HEK293T (cell line): ENCODE results near the gene TIAM1.

Experiments
- BHLHE40 ChIP-seq: fragments of 450-650 bp; IDR thresholded peaks from 2 replicates; pipeline ENCODE4 v1.6.1; 2016; ENCODE audit warnings: mild to moderate bottlenecking, moderate library complexity, borderline replicate concordance
- ELF4 ChIP-seq: fragments of 450-650 bp; IDR thresholded peaks from 2 replicates; pipeline ENCODE4 v1.6.1; 2017; ENCODE audit warnings: antibody characterized with exemption
- FOXM1 ChIP-seq: fragments of 450-650 bp; IDR thresholded peaks from 2 replicates; pipeline ENCODE4 v1.6.1; 2017; ENCODE audit warnings: mild to moderate bottlenecking, borderline replicate concordance
- LEF1 ChIP-seq: fragments of 450-650 bp; IDR thresholded peaks from 2 replicates; pipeline ENCODE4 v1.6.1; 2017; ENCODE audit warnings: mild to moderate bottlenecking, borderline replicate concordance
- SP1 ChIP-seq: fragments of 450-650 bp; IDR thresholded peaks from 2 replicates; pipeline ENCODE4 v1.6.1; 2017

DNA sequence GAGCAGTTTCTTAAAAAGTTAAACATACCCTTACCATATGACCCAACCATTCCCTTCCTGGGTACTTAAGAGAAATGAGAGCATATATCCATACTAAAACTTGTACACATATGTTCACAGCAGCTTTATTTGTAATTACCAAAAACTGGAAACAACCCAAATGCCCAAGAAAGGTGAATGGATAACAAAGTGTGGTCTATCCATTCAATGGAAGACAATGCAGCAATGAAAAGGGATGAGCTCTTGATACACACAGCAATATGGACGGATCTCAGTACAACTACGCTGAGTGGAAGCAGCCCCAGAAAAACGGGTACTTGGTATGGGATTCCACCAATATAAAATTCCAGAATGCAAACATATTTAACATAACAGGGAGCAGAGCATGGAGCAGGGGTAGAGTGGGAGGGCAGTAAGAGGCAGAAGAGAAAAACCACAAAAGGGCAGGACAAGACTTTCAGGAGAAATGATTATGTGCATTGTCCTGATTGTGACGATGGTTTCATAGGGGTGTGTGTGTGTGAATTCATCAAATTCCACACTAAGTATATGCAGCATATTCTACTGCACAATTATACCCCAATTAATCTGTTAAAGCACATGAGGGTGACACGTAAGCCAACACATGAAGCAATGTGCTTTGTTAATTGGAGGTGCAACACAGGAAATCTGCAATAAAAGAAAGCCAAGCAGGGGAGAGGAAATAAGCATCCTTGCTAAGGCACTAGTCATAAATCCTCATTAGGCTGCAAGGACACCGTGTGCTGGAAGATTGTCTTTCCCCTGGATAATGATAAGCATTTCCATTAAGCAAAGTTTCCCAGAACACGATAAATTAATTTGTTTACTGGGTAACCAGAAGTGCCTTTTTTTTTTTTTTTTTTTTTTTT, 192.7 kb downstream of the TIAM1 start:
- no peak for TF ChIP-seq BHLHE40
- no peak for TF ChIP-seq SP1
- no peak for TF ChIP-seq LEF1
- TF ChIP-seq ELF4: no peak
- TF ChIP-seq FOXM1: no peak
